ENCODE measurements around the gene CNPY1. TPM values are rescaled to one million over a fixed set of nuclear protein-coding genes. Genes with fewer than 3 reads are reported as not detected.

CNPY1 gene
- total and polyA plus RNA-seq, 8 donors: 0.18 TPM; not detected in 7

GRCh38 chr7:155466142-155466813, 80.1 kb downstream of the CNPY1 start:
- no peak for TF ChIP-seq EP300 (IDR thresholded peaks at IDR 0.05)
- TF ChIP-seq POLR2AphosphoS5 (IDR thresholded peaks at IDR 0.05): no peak
- no peak for TF ChIP-seq POLR2A (IDR thresholded peaks at IDR 0.05)
- no peak for TF ChIP-seq CTCF (IDR thresholded peaks at IDR 0.05)
- WGBS, 5 donors: 7 to 10% (median 8%) methylated on average over 20 to 42 of the region's 42 CpGs
- Histone ChIP-seq H3K27me3 (peaks cover 59 to 100% (median 100%) of the 10 kb centered on the region in 3 donors), H3K36me3 (no peaks in the 10 kb centered on the region), H3K4me3 (peak overlapping the region in 2 of 4 donors; percentile 15 to 27), H3K9me3 (no peaks in the 10 kb centered on the region), H3K4me1 (peaks cover 23 to 41% (median 29%) of the 10 kb centered on the region in 4 donors), H3K27ac (no peak overlapping the region)
- intact Hi-C loops (cut with DNase I; ENCODE audit: low total_unique reads): no loop called here
- no peak for DNase-seq

- Histone ChIP-seq H3K27me3 (peaks cover 61 to 100% (median 100%) of the 10 kb centered on the region in 3 donors), H3K4me1 (peaks cover 23 to 41% (median 29%) of the 10 kb centered on the region in 4 donors), H3K27ac (no peak overlapping the region), H3K36me3 (no peaks in the 10 kb centered on the region), H3K9me3 (no peaks in the 10 kb centered on the region), H3K4me3 (peak overlapping the region in 1 of 4 donors; percentile 27)
- no peak for TF ChIP-seq POLR2AphosphoS5 (IDR thresholded peaks at IDR 0.05)
- no peak for TF ChIP-seq CTCF (IDR thresholded peaks at IDR 0.05)
- no peak for TF ChIP-seq POLR2A (IDR thresholded peaks at IDR 0.05)
- TF ChIP-seq EP300 (IDR thresholded peaks at IDR 0.05): no peak
- WGBS, 5 donors: 11 to 19% (median 12%) methylated on average over 9 of the region's 9 CpGs
- no peak for DNase-seq
- intact Hi-C loops (cut with DNase I; ENCODE audit: low total_unique reads): no loop called here
Measured at GRCh38 chr7:155465761-155466141, 80.6 kb downstream of the CNPY1 start.

GRCh38 chr7:155464948-155465739, 81.2 kb downstream of the CNPY1 start:
- peaks cover 65 to 100% (median 100%) of the 10 kb centered on the region in 3 donors for H3K27me3 ChIP-seq
- no peaks in the 10 kb centered on the region for H3K9me3 ChIP-seq
- 9 to 14% (median 13%) methylated on average over 33 of the region's 33 CpGs for WGBS, 5 donors
- DNase-seq: no peak
- intact Hi-C loops (cut with DNase I; ENCODE audit: low total_unique reads): no loop called here
- no peak overlapping the region for H3K27ac ChIP-seq
- H3K4me1 ChIP-seq: peaks cover 23 to 42% (median 29%) of the 10 kb centered on the region in 4 donors
- TF ChIP-seq POLR2A (IDR thresholded peaks at IDR 0.05) (no peak), CTCF (IDR thresholded peaks at IDR 0.05) (no peak)
- no peaks in the 10 kb centered on the region for H3K36me3 ChIP-seq
- H3K4me3 ChIP-seq: no peak overlapping the region

- no peak for DNase-seq
- 9 to 19% (median 14%) methylated on average over 6 of the region's 6 CpGs for WGBS, 5 donors
- intact Hi-C loops (cut with DNase I; ENCODE audit: low total_unique reads): no loop called here
- Histone ChIP-seq H3K4me1 (peaks cover 23 to 52% (median 36%) of the 10 kb centered on the region in 4 donors), H3K36me3 (no peaks in the 10 kb centered on the region), H3K4me3 (no peak overlapping the region), H3K27ac (no peak overlapping the region), H3K27me3 (peaks cover 66 to 100% (median 100%) of the 10 kb centered on the region in 3 donors), H3K9me3 (no peaks in the 10 kb centered on the region)
- TF ChIP-seq CTCF (IDR thresholded peaks at IDR 0.05) (no peak), POLR2A (IDR thresholded peaks at IDR 0.05) (no peak), EP300 (IDR thresholded peaks at IDR 0.05) (no peak), POLR2AphosphoS5 (IDR thresholded peaks at IDR 0.05) (no peak)
Measured at GRCh38 chr7:155464183-155464582, 82.2 kb downstream of the CNPY1 start.

Data from stomach (tissue), 9 donors.